GM23338 (cell line): Measurements from ENCODE around the gene ATF6. TPM values are rescaled to one million over a fixed set of nuclear protein-coding genes. Genes with fewer than 3 reads are reported as not detected.

Source experiments
- ATAC-seq: fragments of 200-7000 bp; cut with Tn5 transposase; 3 replicates; pipeline ENCODE4 v1.9.1; 2020
- DNase-seq: peaks from one replicate; pipeline ENCODE4 v3.0.0-alpha.2; 2015; ENCODE audit warnings: low spot score
- H2AFZ ChIP-seq: fragments of 200-600 bp; sonication (generic); 2 replicates; pipeline ENCODE4 v1.8.0; 2016; ENCODE audit warnings: antibody characterized with exemption, mild to moderate bottlenecking, moderate library complexity
- H3F3A ChIP-seq: fragments of 200-600 bp; sonication (generic); replicated peaks from 2 replicates; pipeline ENCODE4 v1.8.0; 2017; ENCODE audit warnings: antibody characterized with exemption, mixed run types, low read depth
- H3K27ac ChIP-seq: fragments of 200-600 bp; sonication (generic); 2 replicates; pipeline ENCODE4 v1.6.1; 2016; ENCODE audit warnings: low read depth
- H3K27me3 ChIP-seq: fragments of 200-600 bp; sonication (generic); 2 replicates; pipeline ENCODE4 v1.8.0; 2016; ENCODE audit warnings: mild to moderate bottlenecking, mixed run types, moderate library complexity; ENCODE audit not compliant: insufficient read depth
- H3K36me3 ChIP-seq: fragments of 200-600 bp; sonication (generic); 2 replicates; pipeline ENCODE4 v1.8.0; 2016; ENCODE audit warnings: mild to moderate bottlenecking; ENCODE audit not compliant: insufficient read depth
- H3K4me1 ChIP-seq: fragments of 200-600 bp; sonication (generic); 2 replicates; pipeline ENCODE4 v1.8.0; 2016; ENCODE audit warnings: mild to moderate bottlenecking, moderate library complexity; ENCODE audit not compliant: insufficient read depth
- H3K4me2 ChIP-seq: fragments of 200-600 bp; sonication (generic); 2 replicates; pipeline ENCODE4 v1.7.1; 2017; ENCODE audit warnings: mixed run types
- H3K4me3 ChIP-seq: fragments of 200-600 bp; sonication (generic); 2 replicates; pipeline ENCODE4 v1.6.1; 2016; ENCODE audit warnings: mixed run types
- H3K79me2 ChIP-seq: fragments of 200-600 bp; sonication (generic); replicated peaks from 2 replicates; pipeline ENCODE4 v1.8.0; 2017; ENCODE audit warnings: mild to moderate bottlenecking; ENCODE audit not compliant: insufficient read depth
- H3K9me2 ChIP-seq: fragments of 200-600 bp; sonication (generic); 2 replicates; pipeline ENCODE4 v1.8.0; 2017; ENCODE audit not compliant: insufficient read depth
- H4K20me1 ChIP-seq: fragments of 200-600 bp; sonication (generic); replicated peaks from 2 replicates; pipeline ENCODE4 v1.8.0; 2017; ENCODE audit warnings: mild to moderate bottlenecking; ENCODE audit not compliant: insufficient read depth
- H3K27ac Mint-ChIP-seq: 2 replicates; pipeline ENCODE4 v1.8.0; 2020; ENCODE audit warnings: inconsistent platforms, mild to moderate bottlenecking, moderate library complexity, mixed read lengths
- H3K27me3 Mint-ChIP-seq: 3 replicates; pipeline ENCODE4 v1.8.0; 2022; ENCODE audit warnings: low read depth, mild to moderate bottlenecking, moderate library complexity, mixed read lengths, inconsistent platforms; ENCODE audit not compliant: insufficient read depth, poor library complexity
- H3K36me3 Mint-ChIP-seq: 3 replicates; pipeline ENCODE4 v1.8.0; 2021; ENCODE audit warnings: low read depth, mild to moderate bottlenecking, inconsistent platforms, moderate library complexity, mixed read lengths
- H3K4me1 Mint-ChIP-seq: 3 replicates; pipeline ENCODE4 v1.8.0; 2020; ENCODE audit warnings: mild to moderate bottlenecking, inconsistent platforms, mixed read lengths
- H3K4me3 Mint-ChIP-seq: 3 replicates; pipeline ENCODE4 v1.8.0; 2021; ENCODE audit warnings: moderate library complexity, mild to moderate bottlenecking, inconsistent platforms, mixed read lengths
- H3K9me3 Mint-ChIP-seq: 3 replicates; pipeline ENCODE4 v1.8.0; 2020; ENCODE audit warnings: moderate library complexity, mild to moderate bottlenecking, inconsistent platforms, mixed read lengths
- CTCF ChIP-seq, 2 experiments: fragments of 200-600 bp in 1 of 2; sonication (generic) in 1 of 2; conservative IDR thresholded peaks; 2 replicates each; pipeline versions ENCODE4 v1.5.1 to v1.6.1; 2016 to 2017; ENCODE audit warnings: antibody characterized with exemption in 2 of 2, low read depth in 2 of 2, mild to moderate bottlenecking in 2 of 2, moderate library complexity in 1 of 2
- ETS1 ChIP-seq: IDR thresholded peaks from 2 replicates; pipeline ENCODE4 v1.6.1; 2016; ENCODE audit warnings: antibody characterized with exemption
- EZH2phosphoT487 ChIP-seq: fragments of 200-600 bp; sonication (generic); IDR thresholded peaks from one replicate; pipeline ENCODE4 v1.8.1; 2018; ENCODE audit warnings: antibody characterized with exemption; ENCODE audit not compliant: unreplicated experiment
- JUNB ChIP-seq: IDR thresholded peaks from one replicate; pipeline ENCODE4 v1.6.1; 2016; ENCODE audit warnings: antibody characterized with exemption; ENCODE audit not compliant: unreplicated experiment
- NANOG ChIP-seq: IDR thresholded peaks from 2 replicates; pipeline ENCODE4 v1.6.1; 2016; ENCODE audit warnings: antibody characterized with exemption, borderline replicate concordance
- POLR2AphosphoS5 ChIP-seq: IDR thresholded peaks from 2 replicates; pipeline ENCODE4 v1.6.1; 2016; ENCODE audit warnings: antibody characterized with exemption, low read depth
- REST ChIP-seq: IDR thresholded peaks from one replicate; pipeline ENCODE4 v1.6.1; 2018; ENCODE audit warnings: antibody characterized with exemption; ENCODE audit not compliant: unreplicated experiment
- STAT1 ChIP-seq: IDR thresholded peaks from one replicate; pipeline ENCODE4 v1.6.1; 2016; ENCODE audit warnings: antibody characterized with exemption; ENCODE audit not compliant: unreplicated experiment
- polyA plus RNA-seq: library from polyadenylated mRNA; unstranded; fragments of >200 nt; fragmentation: Nextera tagmentation; extraction: Ambion mirVana; gene quantifications from 2 replicates; pipeline ENCODE4 v1.2.1, GENCODE V29; 2016
- total RNA-seq: library from RNA; depleted of rRNA; stranded (reverse); fragments of >200 nt; shearing (Covaris generic); gene quantifications from 2 replicates; pipeline ENCODE4 v1.2.3, GENCODE V29; 2014

ATF6 gene
- total and polyA plus RNA-seq, 2 experiments from 2014 or later, result 5.0 to 13.5 TPM

DNA sequence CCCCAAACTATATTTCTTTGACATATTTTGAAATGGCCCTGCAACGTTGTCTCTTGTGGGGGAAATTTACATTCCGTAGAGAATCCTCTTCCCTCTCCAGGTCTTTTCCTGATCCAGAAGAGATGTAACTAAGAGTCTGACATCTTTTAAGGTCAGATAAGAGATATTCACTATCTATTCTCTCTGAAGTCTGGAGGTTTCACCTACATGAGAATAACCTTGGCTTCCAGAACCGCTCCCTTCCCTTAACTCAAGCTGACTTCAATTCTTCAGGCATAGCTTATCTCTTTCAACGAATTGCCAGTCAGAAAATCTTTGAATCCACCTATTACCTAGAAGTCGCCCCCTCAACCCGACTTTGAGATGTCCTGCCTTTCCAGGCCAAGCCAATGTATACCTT, 34.9 kb upstream of the ATF6 start:
- Histone ChIP-seq H3K9me2 (no peaks in the 10 kb centered on the region), H3K4me2 (peak overlapping the region; percentile 35; the same call in 1 of the 2 replicates), H3F3A (no peaks in the 10 kb centered on the region), H3K27ac (no peak overlapping the region), H4K20me1 (no peaks in the 10 kb centered on the region), H2AFZ (peak overlapping the region; percentile 19; the same call in 1 of the 2 replicates), H3K36me3 (no peaks in the 10 kb centered on the region), H3K79me2 (no peaks in the 10 kb centered on the region), H3K27me3 (peaks cover 22% of the 10 kb centered on the region), H3K4me3 (no peak overlapping the region), H3K4me1 (peaks cover 22% of the 10 kb centered on the region)
- no peak overlapping the region for H3K4me3 Mint-ChIP-seq
- TF ChIP-seq NANOG, result no peak
- TF ChIP-seq POLR2AphosphoS5, result no peak
- TF ChIP-seq REST, result no peak
- no peak for TF ChIP-seq ETS1
- no peak for TF ChIP-seq CTCF (conservative IDR thresholded peaks at IDR 0.05; ENCODE audit: low read depth in 2 of 2)
- TF ChIP-seq STAT1, result no peak
- no peak for TF ChIP-seq EZH2phosphoT487
- no peak for TF ChIP-seq JUNB
- H3K4me1 Mint-ChIP-seq, result peaks cover 36% of the 10 kb centered on the region
- DNase-seq, result no peak
- H3K36me3 Mint-ChIP-seq, result no peaks in the 10 kb centered on the region
- no peaks in the 10 kb centered on the region for H3K9me3 Mint-ChIP-seq
- no peak overlapping the region for H3K27ac Mint-ChIP-seq
- no peak for ATAC-seq
- peaks cover 14% of the 10 kb centered on the region for H3K27me3 Mint-ChIP-seq

DNA sequence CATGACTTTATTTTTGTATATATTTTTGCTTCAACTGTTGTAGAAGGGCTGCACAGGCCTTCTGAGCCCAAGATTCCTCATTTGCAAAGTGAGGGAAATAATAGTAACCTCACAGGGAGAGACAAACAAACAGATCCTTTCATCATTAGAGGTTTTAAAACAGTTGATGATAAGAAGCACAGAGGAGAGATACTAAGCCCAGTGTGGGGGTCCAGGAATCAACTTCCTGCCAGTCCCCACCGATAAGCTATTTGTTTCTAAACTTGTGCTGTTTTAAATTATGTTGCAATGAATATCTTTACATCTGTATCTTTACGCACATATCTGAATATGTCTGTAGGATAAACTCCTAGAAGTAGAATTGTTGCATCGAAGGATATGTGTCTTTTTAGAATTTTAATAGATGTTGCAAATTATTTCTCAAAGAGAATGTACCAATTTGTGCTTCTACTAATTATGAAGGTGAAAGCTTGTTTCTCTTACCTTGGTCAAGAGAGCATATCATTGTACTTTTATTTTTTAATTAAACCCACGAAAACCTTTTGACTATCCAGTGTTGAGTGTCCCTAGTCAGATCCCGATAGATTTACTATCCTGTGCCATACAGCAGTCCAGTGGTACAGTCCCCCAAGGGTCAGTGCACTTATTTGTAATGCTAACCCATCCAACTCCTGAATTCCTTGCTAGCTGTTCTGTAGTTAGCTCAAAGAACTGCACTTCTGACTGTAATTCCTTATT, 34.0 kb upstream of the ATF6 start:
- H3K4me3 Mint-ChIP-seq, result no peak overlapping the region
- Histone ChIP-seq H2AFZ (peak overlapping the region; percentile 53; the same call in 1 of the 2 replicates), H3K9me2 (no peaks in the 10 kb centered on the region), H3K4me1 (peaks cover 30% of the 10 kb centered on the region), H3K79me2 (no peaks in the 10 kb centered on the region), H3K4me2 (no peak overlapping the region), H3K36me3 (no peaks in the 10 kb centered on the region), H3K27ac (no peak overlapping the region), H3K27me3 (peaks cover 18% of the 10 kb centered on the region), H3F3A (no peaks in the 10 kb centered on the region), H4K20me1 (no peaks in the 10 kb centered on the region), H3K4me3 (no peak overlapping the region)
- no peaks in the 10 kb centered on the region for H3K36me3 Mint-ChIP-seq
- H3K9me3 Mint-ChIP-seq, result no peaks in the 10 kb centered on the region
- peaks cover 10% of the 10 kb centered on the region for H3K27me3 Mint-ChIP-seq
- ATAC-seq (no peak), DNase-seq (no peak)
- no peak overlapping the region for H3K27ac Mint-ChIP-seq
- H3K4me1 Mint-ChIP-seq, result peaks cover 44% of the 10 kb centered on the region
- no peak for TF ChIP-seq CTCF (conservative IDR thresholded peaks at IDR 0.05; ENCODE audit: low read depth in 2 of 2)
